WERI-Rb-1 (cell line): ENCODE results near the gene NRXN3.

ENCODE experiments used
- DNase-seq: peaks from one replicate; pipeline ENCODE4 v3.0.0-alpha.2; 2020
- H3K27ac ChIP-seq: fragments of 250-450 bp; sonication (Bioruptor Pico); 2 replicates; pipeline ENCODE4 v1.5.1; 2020; ENCODE audit warnings: mild to moderate bottlenecking, moderate library complexity
- H3K27me3 ChIP-seq: fragments of 250-450 bp; sonication (Bioruptor Pico); 2 replicates; pipeline ENCODE4 v1.5.1; 2021; ENCODE audit warnings: mild to moderate bottlenecking, low read depth, moderate library complexity; ENCODE audit not compliant: insufficient read depth, severe bottlenecking
- H3K36me3 ChIP-seq: fragments of 250-450 bp; sonication (Bioruptor Pico); 2 replicates; pipeline ENCODE4 v1.5.1; 2020; ENCODE audit warnings: mild to moderate bottlenecking, moderate library complexity
- H3K4me3 ChIP-seq: 2 replicates; pipeline ENCODE4 v1.5.1; 2011; ENCODE audit warnings: low read depth, mild to moderate bottlenecking, control low read depth, low read length
- H3K9me3 ChIP-seq: fragments of 250-450 bp; sonication (Bioruptor Pico); 2 replicates; pipeline ENCODE4 v1.5.1; 2021; ENCODE audit warnings: mild to moderate bottlenecking, moderate library complexity; ENCODE audit not compliant: severe bottlenecking
- TF ChIP-seq, protein P1 (sequence below): IDR thresholded peaks from 2 replicates; pipeline ENCODE4 v1.5.1; 2011; ENCODE audit warnings: low read depth, mild to moderate bottlenecking, control low read depth, inconsistent platforms, low read length

NRXN3 gene

GRCh38 chr14:78605897-78606500 is 435.8 kb downstream of the NRXN3 start:
- Histone ChIP-seq H3K27ac (no peak overlapping the region), H3K36me3 (no peaks in the 10 kb centered on the region), H3K27me3 (no peaks in the 10 kb centered on the region), H3K4me3 (no peak overlapping the region), H3K9me3 (no peaks in the 10 kb centered on the region)
- no peak for DNase-seq
- TF ChIP-seq, protein P1, sequence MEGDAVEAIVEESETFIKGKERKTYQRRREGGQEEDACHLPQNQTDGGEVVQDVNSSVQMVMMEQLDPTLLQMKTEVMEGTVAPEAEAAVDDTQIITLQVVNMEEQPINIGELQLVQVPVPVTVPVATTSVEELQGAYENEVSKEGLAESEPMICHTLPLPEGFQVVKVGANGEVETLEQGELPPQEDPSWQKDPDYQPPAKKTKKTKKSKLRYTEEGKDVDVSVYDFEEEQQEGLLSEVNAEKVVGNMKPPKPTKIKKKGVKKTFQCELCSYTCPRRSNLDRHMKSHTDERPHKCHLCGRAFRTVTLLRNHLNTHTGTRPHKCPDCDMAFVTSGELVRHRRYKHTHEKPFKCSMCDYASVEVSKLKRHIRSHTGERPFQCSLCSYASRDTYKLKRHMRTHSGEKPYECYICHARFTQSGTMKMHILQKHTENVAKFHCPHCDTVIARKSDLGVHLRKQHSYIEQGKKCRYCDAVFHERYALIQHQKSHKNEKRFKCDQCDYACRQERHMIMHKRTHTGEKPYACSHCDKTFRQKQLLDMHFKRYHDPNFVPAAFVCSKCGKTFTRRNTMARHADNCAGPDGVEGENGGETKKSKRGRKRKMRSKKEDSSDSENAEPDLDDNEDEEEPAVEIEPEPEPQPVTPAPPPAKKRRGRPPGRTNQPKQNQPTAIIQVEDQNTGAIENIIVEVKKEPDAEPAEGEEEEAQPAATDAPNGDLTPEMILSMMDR, result no peak

DNA sequence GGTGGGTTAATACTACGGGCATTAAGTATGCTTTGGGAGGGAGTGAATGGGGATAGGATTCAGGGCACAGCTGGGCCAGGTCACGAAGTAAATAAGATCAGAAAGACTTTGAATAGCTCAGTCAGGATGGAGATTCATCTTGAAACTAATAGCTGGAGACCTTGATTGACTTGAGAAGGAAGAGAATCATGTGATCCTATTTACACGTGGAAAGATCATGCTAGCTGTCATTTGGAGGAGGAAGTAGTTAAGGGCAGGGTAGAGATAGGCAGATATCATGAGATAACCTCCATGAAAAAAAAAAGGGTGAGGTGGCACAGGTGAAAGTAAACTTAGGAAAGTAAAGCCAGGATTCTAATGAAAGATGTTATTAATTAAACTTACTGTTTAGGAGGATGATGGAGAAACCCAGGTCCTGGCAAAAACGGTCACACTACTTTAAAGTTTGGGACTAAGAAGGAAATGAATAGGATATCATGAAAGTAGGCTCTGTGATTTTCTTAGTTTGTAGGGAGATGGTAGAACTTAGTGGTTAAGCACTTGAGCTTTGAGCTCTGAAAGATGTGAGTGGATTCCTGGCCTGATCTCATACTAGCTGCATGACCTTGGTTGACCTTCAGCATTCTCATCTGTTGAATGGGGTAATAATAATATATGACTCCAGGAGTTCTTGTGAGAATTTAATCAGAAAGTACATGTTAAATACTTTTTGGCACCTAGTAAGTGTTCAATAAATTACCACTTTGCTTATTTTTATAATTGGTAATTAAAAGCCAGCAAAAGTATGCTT is 439.0 kb downstream of the NRXN3 start:
- no peak for DNase-seq
- Histone ChIP-seq H3K36me3 (no peaks in the 10 kb centered on the region), H3K27me3 (no peaks in the 10 kb centered on the region), H3K27ac (no peak overlapping the region), H3K9me3 (no peaks in the 10 kb centered on the region), H3K4me3 (no peak overlapping the region)
- TF ChIP-seq, protein P1, result no peak

- no peak for DNase-seq
- H3K27me3 ChIP-seq, result no peaks in the 10 kb centered on the region
- no peak overlapping the region for H3K27ac ChIP-seq
- no peak overlapping the region for H3K4me3 ChIP-seq
- TF ChIP-seq, protein P1, result no peak
- no peaks in the 10 kb centered on the region for H3K9me3 ChIP-seq
- no peaks in the 10 kb centered on the region for H3K36me3 ChIP-seq
These were observed 440.8 kb downstream of the NRXN3 start for GRCh38 chr14:78610994-78611393.

DNA sequence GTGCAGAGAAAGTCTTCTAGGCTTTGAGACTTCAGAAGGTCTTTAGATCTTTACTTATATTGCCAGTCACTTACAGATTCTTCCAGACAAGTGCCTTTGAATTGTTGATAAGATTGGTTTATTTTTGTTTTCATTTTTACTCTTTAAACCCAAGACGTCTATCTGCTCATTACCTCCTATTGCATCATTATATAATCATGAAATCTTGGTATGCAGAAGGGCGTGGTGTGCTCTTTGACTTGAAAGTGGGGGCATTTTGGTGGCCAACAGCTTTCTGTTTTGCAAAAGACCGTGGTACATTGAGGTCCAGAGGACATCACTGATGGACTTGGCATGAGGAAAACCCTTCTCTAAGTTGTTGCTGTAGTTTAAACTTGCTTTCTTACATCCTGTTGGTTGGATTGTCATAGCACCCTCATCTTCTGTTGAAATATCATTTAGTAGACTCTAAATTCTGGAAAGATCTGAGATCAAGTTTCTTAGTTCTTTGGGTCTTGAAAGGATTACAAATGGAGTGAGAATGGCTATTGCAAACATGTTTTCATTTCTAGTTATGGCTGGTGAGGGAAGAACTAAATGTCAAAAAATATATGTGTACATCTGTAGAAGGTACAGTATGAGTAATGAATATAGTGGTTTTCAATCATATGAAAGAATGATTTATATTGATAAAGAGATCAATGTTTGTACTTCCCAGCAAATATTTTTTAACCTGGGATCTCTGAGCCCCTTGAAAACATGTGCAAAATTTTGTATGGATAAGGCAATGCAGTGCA is 441.8 kb downstream of the NRXN3 start:
- Histone ChIP-seq H3K4me3 (no peak overlapping the region), H3K27ac (no peak overlapping the region), H3K9me3 (no peaks in the 10 kb centered on the region), H3K27me3 (no peaks in the 10 kb centered on the region), H3K36me3 (no peaks in the 10 kb centered on the region)
- no peak for DNase-seq
- TF ChIP-seq, protein P1, result no peak

DNA sequence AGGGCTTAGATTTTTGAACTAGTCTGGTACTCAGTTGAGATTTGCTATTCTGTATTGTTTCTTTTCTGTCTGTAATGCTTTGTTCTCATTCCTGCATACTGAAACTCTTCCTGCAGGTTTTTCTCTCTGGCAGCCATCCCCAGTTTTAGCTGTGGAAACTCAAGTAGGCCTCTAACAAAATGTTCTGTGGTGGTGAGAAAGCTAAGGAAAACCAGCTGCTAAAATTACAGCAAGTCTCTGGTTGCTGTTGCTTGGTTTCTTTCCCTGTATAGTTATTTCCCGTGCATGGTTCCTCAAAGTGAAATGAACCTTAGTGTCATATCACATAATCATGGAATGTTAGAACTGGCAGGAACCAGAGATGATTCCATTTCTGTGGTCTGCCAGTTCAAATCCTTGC is 442.5 kb downstream of the NRXN3 start:
- TF ChIP-seq, protein P1, result no peak
- DNase-seq, result no peak
- H3K27me3 ChIP-seq, result no peaks in the 10 kb centered on the region
- no peaks in the 10 kb centered on the region for H3K36me3 ChIP-seq
- no peak overlapping the region for H3K27ac ChIP-seq
- H3K9me3 ChIP-seq, result no peaks in the 10 kb centered on the region
- H3K4me3 ChIP-seq, result no peak overlapping the region
